Medulla oblongata (tissue), 1 donor: ENCODE data around the gene HTR4.

Experiments
- DNase-seq: peaks from one replicate; pipeline ENCODE4 v3.0.0-alpha.2; 2015; ENCODE audit errors: extremely low spot score

Gene HTR4

DNA sequence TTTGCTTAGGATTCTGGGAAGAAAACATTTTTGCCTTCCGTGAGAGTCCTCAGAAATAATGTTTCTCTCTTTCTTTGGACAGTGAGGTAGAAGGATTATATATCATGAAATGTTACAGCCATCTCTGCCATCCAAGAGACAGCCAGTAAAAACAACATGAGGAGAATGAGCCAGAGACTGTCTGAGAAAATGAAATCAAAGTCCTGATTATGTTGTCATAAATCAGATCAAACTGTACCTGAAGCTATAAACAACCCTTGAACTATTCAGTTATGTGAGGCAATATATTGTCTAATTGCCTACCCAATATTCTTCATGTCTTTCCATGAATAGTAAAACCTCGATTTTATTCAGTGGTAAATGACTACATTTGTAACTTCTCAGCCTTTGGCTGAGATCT lies 9.2 kb upstream of the HTR4 start:
- no peak for DNase-seq

DNA sequence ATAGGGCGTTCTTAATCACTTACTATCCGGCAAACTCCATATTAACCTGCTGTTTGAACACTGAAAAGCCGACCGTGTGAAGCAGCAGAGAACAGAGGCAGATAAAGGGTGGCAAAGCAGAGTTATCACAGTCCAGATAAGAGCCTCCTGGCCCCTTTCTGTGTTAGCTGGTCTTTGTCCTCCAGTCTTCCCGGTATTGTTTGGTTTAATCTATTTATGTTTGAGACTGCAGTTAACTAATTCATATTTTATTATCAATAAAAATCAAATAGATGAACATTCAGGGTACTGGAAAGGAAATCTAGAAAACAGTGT lies 6.0 kb upstream of the HTR4 start:
- DNase-seq: no peak

DNA sequence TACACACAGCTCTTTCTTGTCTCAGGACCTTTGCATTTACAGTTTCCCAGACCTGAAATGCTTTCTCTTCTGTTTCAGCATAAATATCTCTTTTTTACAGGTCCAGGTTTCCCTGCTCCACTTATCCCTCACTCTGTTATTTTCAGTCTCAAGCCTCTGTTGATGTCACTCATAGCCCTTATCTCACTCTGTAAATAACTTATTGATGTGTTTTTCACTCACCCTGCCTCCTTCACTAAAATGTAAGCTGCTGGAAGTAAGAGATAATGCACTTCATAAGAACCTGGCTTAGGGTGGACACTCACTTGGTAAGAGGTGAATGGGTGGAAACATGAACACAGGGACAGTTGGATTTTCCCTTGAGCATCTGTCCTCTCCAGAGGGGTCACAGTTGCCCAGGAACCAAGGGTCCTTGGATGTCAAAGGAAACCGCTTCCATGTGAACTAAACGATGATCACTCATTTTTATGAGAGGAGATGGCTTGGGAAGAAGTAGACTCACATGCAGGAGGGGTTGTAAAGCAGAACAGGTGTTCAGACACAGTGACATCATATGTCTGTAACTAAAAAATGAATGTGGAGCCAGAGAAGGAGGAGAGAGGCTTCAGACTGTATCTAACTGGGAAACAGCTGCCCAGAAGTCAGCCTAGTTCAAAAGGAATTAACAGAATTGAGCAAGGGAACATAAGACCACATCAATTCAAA lies 5.5 kb upstream of the HTR4 start:
- DNase-seq: no peak

DNA sequence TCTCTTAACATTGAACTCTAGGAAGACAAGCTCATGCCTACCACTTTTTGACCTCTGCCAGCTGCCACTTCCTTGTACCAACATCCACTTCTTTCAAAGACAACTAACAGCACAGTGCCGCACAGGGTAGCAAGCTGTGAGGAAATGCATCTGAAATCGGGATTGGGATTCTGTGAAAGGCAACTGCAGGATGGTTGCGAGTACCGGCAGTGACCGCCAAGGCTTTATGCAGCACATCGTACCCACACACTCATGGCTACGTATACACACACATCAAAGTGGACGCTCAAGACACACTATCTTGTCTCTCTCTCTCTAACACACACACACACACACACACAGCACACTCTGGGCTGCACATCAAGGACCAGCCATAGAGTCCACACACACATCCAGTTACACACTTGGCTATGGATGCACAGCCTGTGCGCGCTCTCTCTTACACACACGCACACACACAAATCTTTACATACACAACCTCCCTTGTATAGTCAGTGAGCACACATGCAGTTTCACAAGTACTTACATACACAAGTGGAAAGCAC lies 964 bp downstream of the HTR4 start:
- DNase-seq: no peak

DNA sequence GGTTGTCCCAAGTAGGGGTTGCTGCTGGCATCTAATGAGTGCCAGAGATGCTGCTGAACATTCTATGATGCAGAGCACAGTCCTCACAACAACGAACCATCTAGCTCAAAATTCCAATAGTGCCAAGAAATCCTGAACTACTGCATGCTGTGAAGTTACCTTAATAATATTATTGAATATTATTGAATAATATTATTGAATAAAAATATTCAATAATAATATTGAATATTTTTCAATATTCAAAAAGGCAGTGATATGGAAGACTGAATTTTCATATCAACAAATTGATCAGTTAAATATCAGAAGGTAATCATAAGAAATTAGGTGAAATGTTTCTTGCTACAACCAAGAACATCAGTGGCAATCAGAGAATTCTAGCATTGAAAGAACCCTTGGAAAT lies 2.8 kb downstream of the HTR4 start:
- no peak for DNase-seq

DNA sequence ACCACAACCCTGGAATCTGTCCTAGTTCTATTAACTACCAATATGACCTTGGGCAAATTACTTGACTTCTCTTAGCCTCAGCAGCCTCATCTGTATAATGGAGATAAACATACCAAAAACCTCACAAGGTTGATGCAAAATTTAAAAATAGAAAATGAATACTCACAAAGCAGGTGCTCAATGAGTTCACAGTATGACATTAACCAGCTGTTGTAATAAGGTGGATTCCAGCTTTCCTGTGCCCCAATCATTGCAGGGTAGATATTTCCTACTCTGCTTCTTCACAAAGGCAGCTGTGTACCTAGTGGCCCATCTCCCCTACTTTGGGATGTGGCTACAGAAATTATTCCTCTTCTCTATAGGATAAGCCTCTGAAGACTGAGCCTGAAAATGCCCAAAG lies 8.8 kb downstream of the HTR4 start:
- no peak for DNase-seq

DNA sequence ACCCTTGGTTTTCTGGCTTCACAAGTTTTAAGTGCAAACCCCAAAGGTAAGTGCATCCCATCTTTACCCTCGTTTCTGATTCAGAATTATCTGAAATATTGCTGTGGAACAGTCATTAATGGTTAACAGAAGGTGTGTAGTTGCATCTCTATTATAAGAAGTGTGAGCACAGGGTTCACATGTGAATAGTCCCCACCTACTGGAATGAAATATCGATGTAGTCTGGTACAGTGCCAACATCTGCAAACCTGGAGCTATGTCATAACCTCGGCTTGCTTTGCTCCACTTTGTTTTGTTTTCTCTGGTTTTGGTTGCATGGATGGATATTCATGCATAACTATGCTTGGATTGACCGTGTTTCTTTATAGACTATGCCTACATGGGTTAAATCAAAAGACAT lies 12.6 kb downstream of the HTR4 start:
- no peak for DNase-seq

DNA sequence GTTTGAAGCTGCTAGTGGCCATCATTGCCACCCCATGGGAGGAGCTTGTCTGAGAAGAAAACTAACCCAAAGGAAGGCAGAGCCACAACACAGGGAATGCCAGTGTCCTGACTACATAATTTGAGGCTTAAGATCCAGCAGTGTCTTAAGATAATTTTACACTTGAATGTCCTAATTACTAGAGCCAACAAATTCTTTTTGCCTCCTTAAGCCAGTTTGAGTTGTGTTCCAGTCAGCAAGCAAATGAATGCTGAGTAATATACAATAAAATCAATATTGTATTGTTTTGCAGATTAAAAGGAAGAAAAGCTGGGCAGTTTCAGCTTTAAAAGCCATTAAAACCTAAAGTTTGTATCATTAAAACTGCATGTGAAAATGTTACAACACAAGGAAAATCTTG lies 13.9 kb downstream of the HTR4 start:
- DNase-seq: no peak

DNA sequence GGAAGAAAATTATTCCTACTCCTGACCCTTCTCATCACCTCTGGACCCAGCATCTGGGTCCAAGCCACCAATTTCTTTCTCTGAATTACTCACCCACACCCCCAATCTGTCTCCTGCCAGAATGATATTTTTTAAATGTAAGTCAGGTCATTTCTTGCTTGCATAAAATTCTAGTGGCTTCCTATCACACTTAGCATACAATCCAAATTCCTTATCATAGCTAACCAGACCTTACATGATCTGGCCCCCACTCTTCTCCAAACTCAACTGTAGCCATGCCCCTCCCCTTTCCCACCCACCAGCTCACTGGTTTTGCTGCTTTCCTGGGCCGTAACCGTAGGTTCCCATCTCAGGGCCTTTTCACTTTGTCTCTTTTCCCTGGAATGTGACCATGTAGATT lies 15.2 kb downstream of the HTR4 start:
- DNase-seq: no peak

DNA sequence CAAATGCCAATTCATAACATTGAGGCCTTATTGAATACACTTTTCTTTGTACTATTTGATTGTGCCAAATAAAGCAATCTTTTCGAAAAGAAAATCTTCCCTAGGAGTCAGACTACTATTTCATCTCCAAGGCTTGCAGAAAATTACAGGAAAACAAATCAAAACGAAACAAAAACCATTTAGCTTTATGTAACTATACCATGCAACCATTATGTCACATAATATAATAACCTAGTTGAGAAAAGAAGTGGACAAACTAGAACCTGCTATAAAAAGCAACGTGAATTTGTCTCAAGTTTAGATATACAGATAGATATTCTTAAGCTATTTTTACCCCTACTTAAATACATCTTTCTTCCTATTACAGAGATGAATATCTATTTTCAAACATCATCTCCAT lies 18.0 kb downstream of the HTR4 start:
- DNase-seq: no peak

DNA sequence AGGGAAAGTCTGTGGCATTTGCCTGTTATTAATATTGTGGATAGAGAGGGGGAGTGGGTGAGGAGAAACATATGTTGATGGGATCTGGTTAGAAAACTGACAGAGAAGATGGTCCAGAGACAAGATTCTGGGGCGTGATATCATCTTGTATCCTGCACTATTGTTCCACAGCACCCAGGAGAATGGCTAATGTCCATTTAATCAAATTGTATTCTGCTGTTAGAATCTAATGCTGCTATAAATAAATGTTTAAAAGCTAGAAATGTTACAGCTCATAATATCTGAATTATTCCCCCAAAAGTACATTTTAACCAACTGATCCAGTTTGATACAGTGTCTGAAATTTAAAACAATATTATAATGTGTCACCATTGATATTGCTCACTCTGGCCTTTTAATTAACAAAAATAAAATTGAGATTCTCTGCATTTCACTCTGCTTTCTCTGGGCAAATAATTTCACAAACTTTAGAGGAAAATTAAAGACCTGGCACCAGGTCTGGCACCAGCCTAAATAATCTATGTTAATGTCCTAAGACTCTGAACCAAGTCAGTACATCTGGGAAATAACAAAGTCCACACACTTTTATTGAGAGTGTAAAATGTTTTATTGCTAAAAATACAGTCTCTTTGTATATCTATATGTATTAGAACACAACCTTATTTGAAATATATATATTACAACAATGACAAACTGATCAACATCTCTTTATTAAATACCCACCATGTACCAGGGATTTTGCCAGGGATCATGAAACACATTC lies 18.8 kb downstream of the HTR4 start:
- DNase-seq: no peak

DNA sequence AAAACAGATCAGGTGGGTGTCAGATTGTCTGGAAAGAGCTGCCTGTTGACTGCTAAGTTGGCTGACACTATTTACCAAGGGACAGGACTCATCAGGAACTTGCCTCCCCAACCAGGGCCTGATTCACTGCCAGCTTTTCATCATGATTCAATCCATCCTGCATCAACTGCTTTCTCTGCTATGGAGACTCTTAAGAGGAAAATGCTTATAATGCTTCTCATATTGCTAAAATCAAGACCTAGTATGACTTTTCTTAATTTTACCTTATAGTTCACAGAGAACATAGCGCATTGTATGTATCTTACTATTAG lies 21.3 kb downstream of the HTR4 start:
- no peak for DNase-seq

DNA sequence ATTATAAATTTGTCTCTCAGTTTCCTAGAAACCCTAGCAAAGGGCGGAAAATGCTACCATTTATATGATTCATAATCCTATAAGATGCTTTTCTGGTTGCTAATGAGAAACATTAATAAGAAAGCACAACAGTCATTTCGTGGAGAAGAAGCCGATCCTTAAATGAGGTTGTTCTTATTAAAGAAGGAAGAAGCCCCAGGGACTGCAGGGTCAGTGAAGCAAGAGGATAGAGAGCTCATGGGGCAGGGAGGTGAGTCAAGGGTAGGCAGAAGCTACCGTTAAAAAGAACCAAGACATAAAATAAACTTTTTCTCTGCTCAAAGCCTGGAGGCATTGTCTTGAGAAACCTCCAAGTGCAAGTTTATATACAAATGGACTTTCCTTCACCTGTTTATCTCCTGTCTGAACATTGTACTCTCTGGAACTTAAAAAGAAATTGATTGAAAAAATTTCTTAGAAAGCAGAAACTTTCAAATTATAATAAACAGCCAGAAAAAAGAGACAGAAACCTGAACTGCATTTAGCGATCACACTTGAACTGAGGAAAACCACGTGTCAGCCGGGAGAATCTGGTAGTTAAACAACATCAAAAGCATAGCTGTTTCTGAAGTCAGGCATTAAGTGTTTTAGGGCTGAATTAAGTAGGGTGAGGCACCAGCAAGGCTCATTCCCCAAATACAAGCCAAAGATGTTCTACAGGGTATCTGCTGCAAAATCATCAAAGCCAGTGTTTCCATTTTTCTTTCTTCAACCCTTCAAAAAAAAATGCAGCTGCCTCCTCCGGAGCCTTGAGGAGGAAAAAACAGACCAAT lies 21.9 kb downstream of the HTR4 start:
- DNase-seq: no peak

DNA sequence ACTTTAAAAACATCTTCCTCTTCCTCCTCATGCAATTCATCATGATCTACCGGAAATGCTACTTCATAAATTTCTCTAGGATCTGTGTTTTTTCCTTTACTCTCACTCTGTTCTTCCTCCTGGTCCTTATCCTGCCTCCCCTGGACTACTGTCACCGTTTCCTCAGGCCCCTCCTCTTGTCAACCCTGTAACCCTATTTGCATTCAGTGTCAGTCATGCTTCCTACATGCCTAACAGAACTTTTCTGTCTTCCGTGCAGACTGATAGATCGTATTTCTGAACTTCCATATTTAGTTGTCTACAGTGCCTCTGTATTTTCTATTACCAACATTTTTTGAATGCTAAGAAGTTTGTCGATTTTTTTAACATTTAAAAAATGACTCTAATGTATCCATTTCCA lies 27.3 kb downstream of the HTR4 start:
- DNase-seq: no peak

DNA sequence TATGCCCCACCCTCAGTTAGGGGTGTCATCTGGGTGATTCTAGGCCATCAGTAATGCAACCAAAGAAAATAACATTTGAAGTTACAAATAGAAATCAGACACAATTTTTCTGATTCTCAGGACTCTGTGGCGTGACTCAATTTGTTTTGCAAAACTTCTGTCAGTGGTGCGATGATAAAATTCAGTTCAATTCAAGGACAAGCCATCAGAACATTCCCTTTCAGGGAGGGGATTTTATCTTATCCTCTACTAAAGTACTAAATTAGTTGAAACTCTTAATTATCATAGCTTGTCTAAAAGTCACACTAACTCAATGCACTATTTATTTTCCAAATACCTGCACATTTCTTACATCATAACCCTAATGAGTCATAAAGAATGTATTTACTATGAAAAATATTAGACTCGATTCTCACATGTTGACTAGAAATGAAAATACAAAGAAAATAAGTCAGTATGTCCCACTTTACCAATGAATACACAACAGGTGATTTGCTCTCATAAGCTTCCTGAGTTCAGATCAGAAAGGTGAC lies 28.2 kb downstream of the HTR4 start:
- no peak for DNase-seq

DNA sequence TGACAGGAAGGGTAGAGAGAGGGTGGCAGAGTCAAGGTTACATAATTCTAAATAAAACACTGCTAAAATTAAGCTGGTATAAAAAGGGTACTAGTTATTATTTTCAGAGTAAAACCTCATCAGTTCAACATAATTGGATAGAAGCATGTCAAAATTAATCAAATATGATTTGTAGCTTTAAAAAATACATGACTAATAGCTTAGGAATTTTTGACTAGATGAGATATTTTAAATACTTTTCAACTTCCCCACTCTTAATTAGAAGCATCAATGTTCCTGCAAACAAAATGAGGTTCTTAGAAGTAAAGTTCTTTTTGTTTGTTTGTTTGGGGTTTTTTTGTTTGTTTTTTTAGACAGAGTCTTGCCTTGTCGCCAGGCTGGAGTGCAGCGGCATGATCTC lies 29.1 kb downstream of the HTR4 start:
- no peak for DNase-seq

DNA sequence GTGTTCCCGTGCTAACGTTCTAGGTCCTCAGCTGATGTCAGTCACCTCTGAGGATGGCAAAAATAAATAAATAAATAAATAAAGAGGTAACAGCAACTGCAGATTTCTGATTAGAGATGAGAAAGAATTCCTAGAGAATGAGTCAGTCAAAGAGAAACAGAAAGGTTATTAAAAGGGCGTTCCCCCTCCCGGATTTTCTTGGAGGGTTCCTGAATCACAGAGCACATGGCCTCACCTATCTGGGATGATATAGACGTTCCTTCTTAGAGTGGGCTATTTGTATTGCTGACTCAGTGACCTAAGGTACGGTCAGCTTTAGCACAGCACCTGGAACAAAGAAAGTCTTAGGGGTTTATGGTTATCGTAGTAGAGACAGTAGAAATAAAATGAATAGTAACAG lies 30.6 kb downstream of the HTR4 start:
- DNase-seq: no peak

DNA sequence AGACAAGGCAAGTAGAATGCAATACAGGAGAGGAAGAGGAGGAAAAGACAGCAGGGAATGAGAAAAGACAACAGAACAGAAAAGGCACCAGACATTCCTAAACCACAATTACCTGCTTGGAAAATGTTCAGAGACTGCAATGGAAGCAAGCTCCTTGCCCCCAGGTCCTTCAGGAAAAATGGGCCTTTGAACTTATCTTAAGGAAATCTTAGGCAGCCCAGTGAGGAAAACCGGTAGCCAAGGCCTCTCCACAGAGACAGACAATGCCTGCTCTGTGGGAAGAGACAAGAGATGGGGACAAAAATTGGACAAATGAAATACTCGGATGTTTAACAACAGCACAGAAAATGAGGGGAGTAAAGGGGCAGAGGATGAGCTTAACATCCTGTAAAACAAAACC lies 31.2 kb downstream of the HTR4 start:
- no peak for DNase-seq

DNA sequence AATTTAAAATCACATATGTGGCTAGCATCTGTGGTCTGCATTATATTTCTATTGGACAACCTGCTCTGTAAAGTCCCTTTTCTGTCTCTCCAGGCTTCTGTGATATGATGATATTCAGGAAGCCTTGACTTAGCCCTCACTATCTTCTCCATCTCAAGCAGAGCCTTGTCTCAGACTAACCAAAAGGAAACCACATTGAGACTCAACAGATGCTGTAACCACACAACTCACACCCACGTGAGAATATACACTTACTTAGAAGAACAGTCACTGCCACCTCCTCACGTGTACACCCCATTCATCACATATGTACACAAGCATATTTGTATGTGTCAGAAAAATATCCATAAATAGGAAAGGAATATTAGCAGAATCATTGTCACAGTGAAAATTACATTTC lies 33.6 kb downstream of the HTR4 start:
- no peak for DNase-seq

DNA sequence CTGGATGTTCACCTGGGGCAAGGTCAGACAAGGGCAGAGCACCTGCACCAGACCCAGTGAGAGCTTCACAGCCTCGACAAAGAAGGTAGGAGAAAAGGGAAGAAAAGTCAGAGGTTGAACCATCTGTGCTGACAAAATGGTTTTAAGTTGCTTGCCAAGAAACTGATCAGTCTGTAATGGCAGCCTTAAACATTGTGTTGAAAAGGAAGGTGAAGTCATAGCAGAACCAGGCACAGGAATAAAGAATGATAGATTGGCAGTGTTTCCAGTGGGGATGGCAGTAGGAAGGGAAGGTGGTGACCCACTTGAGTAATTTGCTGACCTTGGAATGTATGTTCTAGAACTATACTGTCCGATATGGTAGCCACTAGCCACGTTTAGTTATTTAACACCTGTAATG lies 34.2 kb downstream of the HTR4 start:
- no peak for DNase-seq

DNA sequence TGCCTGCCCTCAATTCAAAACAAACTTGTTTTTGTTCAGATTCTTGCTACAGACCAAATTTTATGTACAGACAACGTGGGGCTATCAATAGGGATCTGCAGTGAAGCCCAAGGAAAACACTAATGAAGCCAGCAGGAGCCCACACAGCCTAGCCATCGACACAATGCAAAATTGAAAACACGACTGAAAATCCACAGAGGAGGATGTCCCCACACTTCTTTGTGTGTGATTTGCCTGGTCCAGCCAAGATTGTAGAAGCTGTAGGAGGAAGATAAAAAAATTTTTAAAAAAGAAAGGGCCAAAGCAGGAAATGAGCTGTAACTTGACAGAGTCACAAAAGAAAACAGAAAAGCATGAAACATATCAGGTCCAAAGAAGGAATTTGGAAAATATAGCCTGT lies 34.8 kb downstream of the HTR4 start:
- no peak for DNase-seq

DNA sequence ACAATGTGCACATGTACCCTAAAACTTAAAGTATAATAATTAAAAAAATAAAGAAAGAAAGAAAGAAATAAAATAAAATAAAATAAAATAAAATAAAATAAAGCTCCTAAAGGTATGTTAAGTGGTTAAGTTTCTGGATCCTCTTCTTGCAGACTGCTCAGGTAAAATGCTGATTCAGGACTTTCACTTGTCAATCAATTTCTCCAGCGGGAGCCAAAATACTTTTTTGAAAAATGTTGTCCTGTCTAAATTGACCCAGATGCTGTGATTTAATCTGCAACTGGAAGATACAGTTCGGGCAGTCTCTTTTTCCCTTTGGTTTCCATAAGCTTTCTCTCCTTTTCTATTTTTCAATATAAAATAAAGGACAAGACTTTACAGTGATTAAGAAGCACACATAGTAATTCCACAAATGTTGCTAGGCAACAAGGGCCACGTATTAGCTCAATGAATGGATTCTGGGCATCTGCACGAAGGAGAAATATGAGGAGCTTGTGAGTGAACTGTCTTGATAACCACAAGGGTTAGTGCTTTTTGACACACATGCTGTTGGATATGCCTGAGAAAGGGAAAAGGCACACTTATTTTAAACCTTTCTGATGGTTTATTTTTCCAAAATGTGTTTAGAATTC lies 38.6 kb downstream of the HTR4 start:
- DNase-seq: no peak
